ENCODE data around the gene ICOS.
"Not testable (repeated sequence)": the region's sequence is repeated elsewhere in the genome, so short reads cannot be mapped to it uniquely, and the experiment has no call there.

Gene ICOS

DNA sequence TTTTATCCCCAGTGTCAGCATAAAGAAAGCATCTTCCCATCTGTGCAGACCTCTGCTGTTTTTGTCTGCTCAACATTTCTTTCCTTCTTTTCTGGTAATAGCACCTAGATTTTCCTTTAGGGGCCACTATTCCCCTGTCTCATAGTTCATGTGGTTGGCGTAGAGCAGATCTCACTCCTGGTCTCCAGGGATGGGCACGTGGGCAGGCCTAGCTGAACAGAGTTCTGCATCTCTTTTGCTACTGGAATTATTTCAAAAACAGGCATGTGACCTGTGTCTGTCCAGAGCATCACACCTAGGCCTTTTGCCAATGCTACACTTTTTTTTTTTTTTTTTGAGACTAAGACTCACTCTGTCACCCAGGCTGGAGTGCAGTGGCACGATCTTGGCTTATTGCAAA lies 17.7 kb upstream of the ICOS start:
- no peak for DNase-seq

DNA sequence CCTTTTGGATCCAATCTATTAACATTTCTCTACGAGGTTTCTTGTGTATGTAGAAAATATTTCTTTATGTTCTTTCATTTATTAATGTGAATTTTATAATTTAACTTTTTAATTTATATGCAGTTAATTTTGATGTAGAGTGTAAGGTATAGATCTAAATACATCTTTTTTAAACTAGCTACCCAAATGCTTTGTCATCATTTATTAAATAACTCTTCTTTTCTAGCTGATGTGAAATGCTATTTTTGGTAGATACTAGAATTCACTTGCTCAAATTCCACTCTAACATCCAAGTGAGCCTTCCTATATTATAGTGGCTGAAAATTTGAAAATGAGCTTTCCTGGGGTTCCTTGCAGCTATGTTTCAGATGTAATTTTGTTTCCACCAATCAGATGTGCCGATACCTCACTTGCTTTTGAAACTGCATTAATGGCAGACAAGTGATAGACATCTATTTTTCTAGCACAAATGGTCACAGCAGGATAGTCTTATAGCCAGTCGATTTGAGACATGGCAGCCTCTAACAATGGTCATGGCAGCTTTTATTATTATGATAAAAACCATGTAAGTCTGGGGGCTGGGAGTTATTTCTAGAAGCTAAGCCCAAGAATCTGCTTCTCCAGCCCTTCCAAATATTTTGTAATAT lies 10.9 kb upstream of the ICOS start:
- no peak for DNase-seq

DNA sequence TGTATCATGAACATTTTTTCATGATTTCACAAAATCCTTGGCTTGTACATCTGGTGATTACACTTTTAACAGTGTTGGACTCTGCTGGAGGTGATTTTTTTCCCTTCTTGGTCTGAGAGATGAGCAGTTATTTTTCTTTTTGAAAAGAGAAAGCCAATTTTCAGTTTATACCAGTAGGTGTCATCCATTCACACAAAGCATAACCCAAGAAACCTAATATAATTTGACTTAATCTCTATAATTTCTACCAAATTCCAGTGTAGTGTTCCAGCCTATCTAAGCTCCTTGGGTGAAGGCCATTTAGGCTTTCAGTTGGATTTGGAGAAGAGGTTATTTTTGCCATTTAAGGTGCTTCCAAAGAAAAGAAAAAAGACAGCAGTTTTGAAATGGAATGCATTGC lies 7.7 kb upstream of the ICOS start:
- no peak for DNase-seq

DNA sequence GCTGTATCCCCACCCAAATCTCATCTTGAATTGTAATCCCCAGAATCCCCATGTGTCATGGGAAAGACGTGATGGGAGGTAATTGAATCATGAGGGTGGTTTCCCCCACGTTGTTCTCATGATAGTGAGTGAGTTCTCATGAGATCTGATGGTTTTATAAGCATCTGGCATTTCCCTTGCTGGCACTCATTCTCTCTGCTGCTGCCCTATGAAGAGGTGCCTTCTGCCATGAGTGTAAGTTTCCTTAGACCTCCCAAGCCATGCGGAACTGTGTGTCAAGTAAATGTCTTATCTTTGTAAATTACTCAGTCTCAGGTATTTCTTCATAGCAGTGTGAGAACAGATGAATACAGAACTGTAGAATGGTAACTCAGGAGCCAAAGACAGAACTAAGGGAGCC lies 5.3 kb upstream of the ICOS start:
- DNase-seq: not testable (repeated sequence)

DNA sequence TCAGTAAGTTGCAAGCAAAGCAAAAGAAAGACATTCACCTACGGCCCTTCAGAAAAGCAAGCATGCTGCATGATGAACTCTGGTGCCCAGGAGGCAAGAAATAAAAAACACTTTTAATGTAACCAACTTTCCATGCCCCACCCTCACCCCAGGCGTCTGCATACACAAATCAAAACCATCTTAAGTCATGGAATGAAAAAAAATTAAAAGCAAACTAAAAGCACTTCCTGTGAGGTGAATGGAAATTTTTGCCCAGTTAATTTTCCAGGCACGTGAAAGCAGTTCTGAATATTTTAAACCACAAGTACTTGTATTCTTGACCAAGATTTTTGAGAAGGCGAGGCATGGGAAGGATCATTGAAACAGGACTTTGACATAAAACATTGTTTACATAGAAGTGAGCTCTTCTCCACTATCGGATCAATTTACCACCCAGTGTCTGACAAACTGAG lies 2.5 kb upstream of the ICOS start:
- no peak for DNase-seq

DNA sequence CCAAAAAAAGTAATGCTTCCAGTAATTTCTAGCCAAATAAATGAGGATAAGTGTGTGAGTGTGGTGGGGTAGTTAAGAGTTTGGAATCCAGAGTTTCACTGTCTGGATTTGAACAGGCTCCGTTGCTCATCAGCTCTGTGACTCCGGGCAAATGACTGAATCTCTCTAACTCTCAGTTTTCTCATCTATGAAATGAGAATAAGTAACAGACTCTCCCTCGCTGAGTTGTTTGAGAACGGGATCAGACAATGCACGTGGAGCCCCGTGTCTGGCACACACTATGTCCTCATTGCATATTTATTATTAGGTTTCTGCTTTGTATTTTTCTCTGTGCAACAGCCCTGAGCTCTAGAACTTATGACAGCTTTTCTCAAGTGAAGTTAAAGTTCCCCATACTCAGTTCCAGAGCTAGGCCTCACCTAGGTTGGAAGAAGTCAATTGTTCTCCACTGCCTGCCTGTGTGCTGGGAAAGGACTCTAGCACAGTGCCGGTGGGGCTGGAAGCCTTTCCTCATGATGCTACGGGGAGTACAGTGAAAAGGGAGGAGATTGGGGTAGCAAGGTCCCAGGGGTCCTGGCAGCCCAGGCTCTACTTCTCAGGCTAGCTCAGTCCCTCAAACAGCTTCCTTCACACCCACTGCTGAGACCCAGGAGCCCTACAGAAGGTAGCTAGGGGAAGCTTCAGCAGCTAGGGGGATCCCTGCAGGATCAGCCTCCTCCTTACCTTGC lies 1.7 kb upstream of the ICOS start:
- DNase-seq: no peak

DNA sequence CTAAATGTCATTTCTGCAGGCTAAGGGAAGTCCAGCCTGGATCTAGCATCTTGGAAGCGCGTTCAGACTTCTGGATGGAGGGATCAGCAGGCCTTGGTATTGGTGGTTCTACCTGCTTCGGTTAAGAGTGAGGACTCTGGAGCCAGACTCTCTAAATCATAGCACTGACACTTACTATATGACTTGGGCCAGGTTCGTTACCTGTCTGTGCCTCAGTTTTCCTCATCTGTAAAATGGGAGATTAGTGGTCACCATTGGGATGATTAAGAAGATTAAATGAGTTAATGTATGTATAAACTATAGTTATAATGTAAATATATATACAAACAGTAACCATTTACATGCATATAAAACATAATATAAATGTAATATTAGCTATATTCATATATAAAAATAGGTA lies 995 bp upstream of the ICOS start:
- DNase-seq: no peak

DNA sequence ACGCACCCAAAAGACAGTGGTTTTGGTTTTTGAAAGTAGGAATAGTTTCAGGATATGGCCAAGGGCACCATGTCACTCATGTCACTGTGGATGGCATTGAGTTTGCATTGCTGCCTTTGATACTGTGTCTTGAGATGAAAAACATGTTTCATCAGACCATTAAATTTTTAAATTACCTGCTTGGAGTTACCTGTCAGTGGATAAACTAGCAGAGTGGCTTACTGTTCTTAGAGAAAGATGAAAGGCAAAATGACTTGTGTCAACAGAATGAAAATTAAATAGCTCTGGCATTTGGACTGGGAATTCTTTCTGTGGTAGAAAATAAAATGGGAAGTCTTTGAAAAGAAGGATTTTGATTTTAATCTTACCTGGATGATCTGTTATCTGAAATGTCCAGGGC lies 386 bp downstream of the ICOS start:
- no peak for DNase-seq

DNA sequence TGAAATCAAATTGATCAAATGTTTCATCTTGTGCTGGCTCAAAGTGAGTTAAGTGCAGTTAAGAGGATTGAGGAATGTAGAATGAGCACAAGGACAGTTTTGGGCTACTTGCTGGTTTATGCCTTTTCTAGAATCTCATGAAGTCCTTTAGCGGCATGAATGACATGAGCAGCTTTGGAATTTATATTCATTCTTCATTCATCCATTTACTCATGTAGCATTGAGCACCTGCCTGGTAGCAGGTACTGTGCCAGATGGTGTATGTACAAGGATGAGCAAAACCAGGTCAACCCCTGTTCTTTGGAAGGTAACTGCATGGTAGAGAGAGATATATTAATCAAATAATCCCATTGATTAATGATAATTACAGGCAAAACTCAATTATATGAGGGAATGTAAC lies 1.2 kb downstream of the ICOS start:
- DNase-seq: no peak

DNA sequence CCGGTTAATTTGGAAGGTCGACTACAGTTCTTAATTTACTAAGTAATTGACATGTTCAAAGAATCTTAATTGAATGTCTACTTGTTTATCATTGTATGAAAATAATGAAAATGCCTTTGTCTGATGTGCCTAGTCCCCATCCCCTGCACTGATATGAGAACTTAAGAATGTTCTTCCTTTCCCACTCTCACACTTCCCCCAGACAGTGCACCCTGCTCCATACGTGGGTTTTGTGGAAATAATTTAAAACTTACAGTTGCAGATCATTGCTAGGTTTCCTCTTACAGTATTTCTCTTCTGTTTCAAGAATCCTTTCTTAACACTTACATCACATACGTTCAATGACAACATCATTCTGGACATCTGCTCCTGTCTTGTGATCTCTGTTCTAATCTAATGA lies 3.5 kb downstream of the ICOS start:
- no peak for DNase-seq

DNA sequence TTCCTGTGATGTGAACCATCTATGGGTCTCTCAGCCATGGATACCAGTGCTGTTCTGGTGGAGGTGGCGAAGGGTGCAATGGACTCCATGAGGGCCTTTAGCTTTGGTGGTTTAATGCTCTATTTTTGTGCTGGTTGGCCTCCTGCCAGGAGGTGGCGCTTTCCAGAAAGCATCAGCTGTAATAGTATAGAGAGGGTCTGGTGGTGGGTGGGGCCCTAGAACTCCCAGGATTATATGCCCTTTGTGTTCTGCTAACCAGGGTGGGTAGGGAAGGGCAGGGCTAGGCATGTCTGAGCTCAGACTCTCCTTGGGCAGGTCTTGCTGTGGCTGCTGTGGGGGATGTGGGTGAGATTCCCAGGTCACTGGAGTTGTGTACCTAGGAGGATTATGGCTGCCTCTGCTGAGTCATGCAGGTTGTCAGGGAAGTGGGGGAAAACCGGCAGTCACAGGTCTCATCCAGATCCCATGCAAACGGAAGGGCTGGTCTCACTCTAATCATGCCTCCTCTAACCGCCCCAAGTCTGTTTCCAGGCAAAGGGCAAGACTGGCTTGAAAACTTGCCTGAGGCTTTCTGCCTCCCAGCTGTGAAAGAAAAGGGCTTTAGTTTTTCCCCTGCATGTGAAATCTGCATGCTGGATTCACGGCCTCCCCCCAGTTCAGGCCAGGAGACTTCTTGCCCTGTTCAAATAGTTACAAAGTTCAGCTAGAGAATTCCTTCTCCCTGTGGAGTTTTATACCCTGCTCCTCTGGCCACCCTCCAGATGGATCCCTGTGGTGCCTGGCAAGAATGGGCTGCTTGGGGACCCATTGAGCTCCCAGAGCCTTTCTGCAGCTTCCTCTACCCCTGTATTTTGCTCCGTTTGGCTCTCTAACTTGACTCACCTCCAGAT lies 7.2 kb downstream of the ICOS start:
- not testable (repeated sequence) for DNase-seq

DNA sequence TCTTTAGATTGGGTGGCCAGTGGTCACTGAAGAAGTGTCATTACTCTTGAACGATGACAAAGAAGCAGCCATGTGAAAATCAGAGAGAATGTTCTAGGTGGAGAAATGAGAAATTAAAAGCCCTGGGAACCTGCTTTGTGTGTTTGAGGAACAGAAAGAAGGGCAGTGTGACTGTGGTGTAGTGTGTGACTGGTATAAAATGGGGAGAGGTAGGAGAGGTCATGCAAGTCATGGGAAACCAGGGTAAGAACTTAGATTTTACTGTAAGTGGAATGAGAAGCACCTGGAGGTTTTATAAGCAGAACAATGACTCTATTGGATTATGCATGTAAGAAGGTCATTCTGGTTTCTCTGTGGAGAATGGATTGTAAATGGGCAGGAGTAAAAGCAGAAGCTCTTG lies 12.2 kb downstream of the ICOS start:
- no peak for DNase-seq

DNA sequence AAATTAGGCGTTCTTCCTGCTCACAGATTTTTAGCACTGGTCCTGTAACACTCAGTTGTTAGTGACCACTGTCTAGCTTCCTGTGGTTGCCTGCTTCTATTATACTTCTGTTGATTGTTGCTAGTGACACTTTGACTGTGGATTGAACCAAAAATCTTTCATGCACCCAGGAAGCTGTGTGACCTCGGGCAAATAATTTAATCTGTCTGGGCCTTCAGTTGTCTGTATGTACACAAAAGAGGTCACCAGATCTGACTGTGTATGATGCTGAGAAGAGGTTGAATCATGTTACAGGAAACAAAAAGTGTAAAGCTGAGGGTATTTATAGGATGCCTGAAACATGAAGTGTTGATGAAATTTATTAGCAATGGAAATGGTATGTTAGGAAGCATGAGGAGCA lies 12.7 kb downstream of the ICOS start:
- no peak for DNase-seq

DNA sequence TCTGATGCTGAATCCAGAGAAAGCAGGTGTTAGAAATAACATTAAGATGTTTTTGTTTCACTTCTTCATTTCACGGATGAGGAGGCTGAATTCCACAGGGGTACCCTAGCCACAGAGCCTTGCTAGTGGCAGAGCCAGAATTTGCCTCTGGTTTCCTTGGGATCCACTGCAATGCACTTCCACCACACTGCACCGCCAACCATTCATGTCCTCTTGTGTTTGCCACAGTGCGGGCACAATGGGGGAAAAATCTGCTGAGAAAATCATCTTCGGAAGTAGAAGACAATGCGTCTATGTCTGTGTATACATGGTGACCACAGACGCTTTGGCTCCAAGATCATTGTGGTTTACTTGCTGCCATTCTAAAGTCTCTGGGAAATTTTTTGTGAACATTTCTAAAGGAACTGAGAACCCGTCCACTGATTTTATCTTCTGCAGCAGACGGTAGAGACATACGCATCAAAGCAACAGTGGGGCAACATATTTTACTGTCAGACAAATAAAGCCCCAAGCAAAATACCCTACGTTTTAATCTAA lies 14.9 kb downstream of the ICOS start:
- no peak for DNase-seq

DNA sequence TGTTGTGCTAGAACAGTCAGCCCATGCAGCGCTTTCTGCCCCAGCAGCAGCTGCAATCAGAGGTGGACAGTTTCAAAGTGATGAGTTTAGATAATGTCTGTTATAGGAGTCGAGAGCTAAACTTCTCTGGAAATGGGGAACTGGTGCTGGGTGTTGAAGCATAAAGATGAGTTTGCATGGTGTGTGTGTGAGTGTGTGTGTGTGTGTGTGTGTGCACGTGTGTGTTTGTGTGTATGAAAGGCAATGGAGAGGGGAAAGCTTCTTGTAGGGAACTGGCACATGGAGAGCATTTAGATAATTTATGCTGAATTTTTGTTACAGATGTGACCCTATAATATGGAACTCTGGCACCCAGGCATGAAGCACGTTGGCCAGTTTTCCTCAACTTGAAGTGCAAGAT lies 22.7 kb downstream of the ICOS start:
- DNase-seq: no peak

DNA sequence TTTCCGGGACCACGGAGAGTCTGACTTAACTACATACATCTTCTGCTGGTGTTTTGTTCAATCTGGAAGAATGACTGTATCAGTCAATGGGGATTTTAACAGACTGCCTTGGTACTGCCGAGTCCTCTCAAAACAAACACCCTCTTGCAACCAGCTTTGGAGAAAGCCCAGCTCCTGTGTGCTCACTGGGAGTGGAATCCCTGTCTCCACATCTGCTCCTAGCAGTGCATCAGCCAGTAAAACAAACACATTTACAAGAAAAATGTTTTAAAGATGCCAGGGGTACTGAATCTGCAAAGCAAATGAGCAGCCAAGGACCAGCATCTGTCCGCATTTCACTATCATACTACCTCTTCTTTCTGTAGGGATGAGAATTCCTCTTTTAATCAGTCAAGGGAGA lies 23.1 kb downstream of the ICOS start:
- no peak for DNase-seq

DNA sequence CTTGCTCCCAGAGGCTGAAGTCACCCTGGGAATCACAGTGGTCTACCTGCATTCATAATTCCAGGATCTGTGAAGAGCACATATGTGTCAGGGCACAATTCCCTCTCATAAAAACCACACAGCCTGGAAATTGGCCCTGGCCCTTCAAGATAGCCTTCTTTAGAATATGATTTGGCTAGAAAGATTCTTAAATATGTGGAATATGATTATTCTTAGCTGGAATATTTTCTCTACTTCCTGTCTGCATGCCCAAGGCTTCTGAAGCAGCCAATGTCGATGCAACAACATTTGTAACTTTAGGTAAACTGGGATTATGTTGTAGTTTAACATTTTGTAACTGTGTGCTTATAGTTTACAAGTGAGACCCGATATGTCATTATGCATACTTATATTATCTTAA lies 24.2 kb downstream of the ICOS start:
- no peak for DNase-seq

DNA sequence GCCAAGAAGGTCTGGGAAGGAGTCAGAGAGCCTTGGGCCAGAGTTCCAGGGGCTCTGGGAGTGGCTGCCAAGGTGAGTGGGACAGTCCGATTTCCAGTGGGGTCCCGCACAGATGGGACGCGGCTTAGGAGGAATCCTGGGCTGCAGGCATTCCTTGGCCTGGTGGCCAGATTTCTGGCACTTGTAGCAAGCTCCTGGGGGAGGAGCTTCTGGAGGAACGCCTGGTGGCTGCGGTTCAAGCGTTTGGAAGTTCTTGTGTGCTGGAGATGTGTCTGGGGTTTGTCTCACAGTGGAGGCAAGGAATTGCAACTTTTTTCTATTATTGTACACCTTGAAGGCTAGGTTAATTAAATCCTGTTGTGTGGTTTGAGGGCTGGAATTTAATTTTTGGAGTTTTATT lies 28.6 kb downstream of the ICOS start:
- DNase-seq: not testable (repeated sequence)

DNA sequence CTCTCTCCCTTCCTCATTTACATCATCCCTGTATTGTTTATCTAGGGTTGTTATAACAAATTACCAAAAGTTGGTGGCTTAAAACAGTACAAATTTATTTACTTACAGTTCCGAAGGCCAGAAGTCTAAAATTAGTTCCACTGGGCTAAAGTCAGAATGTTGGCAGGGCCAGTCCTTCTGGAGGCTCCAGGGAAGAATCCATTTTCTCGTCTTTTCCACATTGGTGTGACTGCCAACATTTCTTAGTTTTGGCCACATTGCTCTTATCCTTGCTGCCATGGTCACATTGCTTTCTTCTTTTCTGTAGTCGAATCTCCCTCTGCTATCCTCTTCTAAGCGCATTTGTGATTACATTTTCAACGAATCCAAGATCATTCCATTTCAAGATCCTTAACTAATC lies 34.7 kb downstream of the ICOS start:
- DNase-seq: no peak

DNA sequence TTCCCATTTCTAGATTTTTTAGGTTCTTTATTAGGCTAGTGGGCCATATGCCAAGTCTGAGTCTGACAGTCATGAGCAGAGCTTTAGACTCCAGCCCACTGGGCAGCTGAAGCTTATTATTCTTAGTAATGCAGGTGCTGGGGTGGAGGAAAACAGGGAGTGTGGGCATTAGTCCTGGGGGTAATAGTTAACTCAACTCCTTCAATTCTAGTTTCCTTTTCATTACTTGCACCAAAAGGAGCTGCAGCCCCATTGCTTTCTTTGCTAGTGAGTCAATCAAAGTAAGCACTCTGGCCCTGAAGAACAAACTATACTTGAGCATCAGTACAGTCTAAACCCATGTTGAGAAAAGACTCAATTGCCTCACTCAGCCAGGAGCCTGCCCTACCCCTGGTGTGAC lies 35.5 kb downstream of the ICOS start:
- DNase-seq: no peak

DNA sequence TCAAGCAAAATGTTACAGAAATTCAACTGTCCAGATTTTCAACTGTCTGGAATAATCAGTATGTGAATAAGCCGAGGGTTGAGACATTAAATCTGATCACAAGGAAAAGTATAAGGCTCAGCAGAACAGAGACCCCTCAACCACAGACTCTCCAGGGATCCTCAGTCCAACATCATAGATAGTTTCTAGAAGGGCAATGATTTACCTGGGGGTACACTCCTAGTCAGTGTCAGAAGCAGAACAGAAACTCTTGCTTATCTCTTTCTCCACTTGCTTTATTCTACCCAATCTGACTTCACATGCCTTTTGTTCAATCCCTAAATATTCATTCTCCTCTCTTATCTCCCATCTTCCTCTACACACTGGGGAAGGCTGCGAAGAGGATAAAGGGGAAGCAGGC lies 36.4 kb downstream of the ICOS start:
- DNase-seq: no peak

DNA sequence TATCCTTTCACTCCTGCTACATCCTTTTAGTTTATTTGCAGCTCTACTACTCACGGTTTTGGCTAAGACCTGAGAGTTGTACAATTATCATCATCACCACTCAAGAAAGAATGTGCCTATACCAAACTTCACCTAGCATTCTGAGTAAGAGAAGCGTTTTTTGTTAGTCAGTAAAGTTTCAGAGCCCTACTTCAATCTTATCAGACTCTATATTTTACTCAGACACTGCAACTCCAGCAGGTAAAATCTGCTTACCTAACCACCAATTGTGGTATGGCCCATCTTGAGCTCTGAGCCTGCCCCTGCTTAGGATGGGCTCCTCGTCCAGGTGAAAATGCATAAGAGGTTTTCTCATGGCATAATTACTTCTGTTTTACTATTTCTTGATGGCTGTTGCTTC lies 37.1 kb downstream of the ICOS start:
- DNase-seq: no peak

DNA sequence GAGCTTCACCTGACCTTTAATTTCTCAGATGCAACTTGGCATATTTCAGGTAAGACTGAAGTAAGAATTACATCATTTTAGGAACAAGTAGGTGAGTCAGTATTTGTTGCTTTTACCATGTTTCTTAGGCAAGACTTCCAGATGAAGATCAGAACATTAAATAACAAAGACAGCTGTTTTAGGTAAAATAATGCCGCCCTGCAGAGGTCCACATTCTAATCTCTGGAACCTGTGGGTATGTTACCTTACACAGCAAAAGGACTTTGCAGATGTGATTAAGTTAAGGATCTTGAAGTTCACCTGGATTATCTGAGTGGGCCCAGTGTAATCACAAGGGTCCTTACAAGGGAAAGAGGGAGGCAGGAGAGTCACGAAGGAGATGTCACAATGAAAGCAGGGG lies 39.3 kb downstream of the ICOS start:
- DNase-seq: no peak

DNA sequence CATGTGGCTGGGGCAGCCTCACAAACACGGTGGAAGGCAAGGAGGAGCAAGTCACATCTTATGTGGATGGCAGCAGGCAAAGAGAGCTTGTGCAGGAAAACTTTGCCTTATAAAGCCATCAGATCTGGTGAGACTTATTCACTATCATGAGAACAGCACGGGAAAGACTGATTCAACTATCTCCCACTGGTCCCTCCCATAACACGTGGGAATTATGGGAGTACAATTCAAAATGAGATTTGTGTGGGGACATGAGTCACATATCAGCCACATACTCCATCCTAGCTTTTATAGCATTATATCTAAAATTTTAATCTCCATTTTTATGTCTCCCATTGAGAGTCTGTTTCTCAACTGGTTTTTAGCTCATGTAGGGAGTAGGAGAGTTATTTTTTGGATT lies 45.7 kb downstream of the ICOS start:
- no peak for DNase-seq
